ENCODE results near the gene LENG1.

The LENG1 gene

GRCh38 chr19:54169149-54169740, 9.7 kb upstream of the LENG1 start:
- H3K4me3 ChIP-seq (ENCODE audit: low read depth, low read length) = no peak overlapping the region

GRCh38 chr19:54168174-54168917, 8.8 kb upstream of the LENG1 start:
- TF ChIP-seq CTCF (IDR thresholded peaks at IDR 0.05; ENCODE audit: borderline replicate concordance, insufficient read depth, low read depth, low read length) = peak; percentile 93

More at GRCh38 chr19:54169149-54169740, 9.7 kb upstream of the LENG1 start:
- TF ChIP-seq CTCF (IDR thresholded peaks at IDR 0.05; ENCODE audit: borderline replicate concordance, insufficient read depth, low read depth, low read length) = no peak

GRCh38 chr19:54165222-54165621, 5.7 kb upstream of the LENG1 start:
- H3K4me3 ChIP-seq (ENCODE audit: low read depth, low read length) = no peak overlapping the region
- TF ChIP-seq CTCF (IDR thresholded peaks at IDR 0.05; ENCODE audit: borderline replicate concordance, insufficient read depth, low read depth, low read length) = no peak

More at GRCh38 chr19:54168174-54168917, 8.8 kb upstream of the LENG1 start:
- no peak overlapping the region for H3K4me3 ChIP-seq (ENCODE audit: low read depth, low read length)

- no peak for TF ChIP-seq CTCF (IDR thresholded peaks at IDR 0.05; ENCODE audit: borderline replicate concordance, insufficient read depth, low read depth, low read length)
- no peak overlapping the region for H3K4me3 ChIP-seq (ENCODE audit: low read depth, low read length)
Observed at GRCh38 chr19:54164369-54165068, 5.0 kb upstream of the LENG1 start.

GRCh38 chr19:54162884-54163283, 3.4 kb upstream of the LENG1 start:
- no peak for TF ChIP-seq CTCF (IDR thresholded peaks at IDR 0.05; ENCODE audit: borderline replicate concordance, insufficient read depth, low read depth, low read length)
- H3K4me3 ChIP-seq (ENCODE audit: low read depth, low read length) = no peak overlapping the region

- no peak for TF ChIP-seq CTCF (IDR thresholded peaks at IDR 0.05; ENCODE audit: borderline replicate concordance, insufficient read depth, low read depth, low read length)
- H3K4me3 ChIP-seq (ENCODE audit: low read depth, low read length) = peak overlapping the region; percentile 23
Observed at GRCh38 chr19:54162241-54162805, 2.8 kb upstream of the LENG1 start.

Data from GM12875 (cell line).